Measurements from ENCODE around the gene RPH3AL.

- no peak for TF ChIP-seq CSRNP3 (CRISPR knock-in tag; IDR thresholded peaks at IDR 0.05)
- no peak for TF ChIP-seq PPARA (CRISPR knock-in tag; IDR thresholded peaks at IDR 0.05; ENCODE audit: borderline replicate concordance)
- TF ChIP-seq BACH2 (CRISPR knock-in tag; IDR thresholded peaks at IDR 0.05; ENCODE audit: borderline replicate concordance) = no peak
- TF ChIP-seq PATZ1 (CRISPR knock-in tag; IDR thresholded peaks at IDR 0.05; ENCODE audit: borderline replicate concordance) = no peak
- no peak for TF ChIP-seq CREB5 (CRISPR knock-in tag; IDR thresholded peaks at IDR 0.05; ENCODE audit: low read depth)
- TF ChIP-seq TCF4 (CRISPR knock-in tag; IDR thresholded peaks at IDR 0.05; ENCODE audit: borderline replicate concordance) = no peak
- TF ChIP-seq ARNTL (CRISPR knock-in tag; IDR thresholded peaks at IDR 0.05; ENCODE audit: borderline replicate concordance, low read depth) = no peak
These were observed 56.2 kb downstream of the RPH3AL start for GRCh38 chr17:296379-296778.
